IPS DF 4.7 (cell line): Measurements from ENCODE around the gene HOTAIR.

Source experiments
- DNase-seq: peaks from one replicate; pipeline ENCODE4 v3.0.0-alpha.2; 2013; ENCODE audit warnings: low spot score; ENCODE audit errors: extremely low read depth

Gene HOTAIR

DNA sequence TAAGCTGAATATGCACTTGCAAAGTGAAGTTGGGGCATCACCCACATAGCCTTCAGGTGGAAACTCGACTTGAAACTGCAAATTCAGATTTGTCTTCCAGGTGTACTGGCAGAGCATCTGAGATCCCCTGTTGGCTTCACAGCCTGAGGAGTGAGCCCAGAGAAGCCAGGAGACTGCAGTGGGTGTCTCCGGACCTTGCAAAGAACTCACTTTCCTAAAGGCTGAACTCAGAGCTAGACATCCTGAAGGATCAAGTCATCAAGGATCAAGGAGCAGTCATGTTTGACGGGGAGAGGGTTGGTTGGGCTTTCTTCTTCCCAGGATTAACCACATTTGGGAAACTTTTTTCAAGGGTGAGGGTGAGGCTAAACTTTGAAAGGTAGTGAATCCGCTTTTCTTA lies 45.2 kb downstream of the HOTAIR start:
- DNase-seq, result no peak

DNA sequence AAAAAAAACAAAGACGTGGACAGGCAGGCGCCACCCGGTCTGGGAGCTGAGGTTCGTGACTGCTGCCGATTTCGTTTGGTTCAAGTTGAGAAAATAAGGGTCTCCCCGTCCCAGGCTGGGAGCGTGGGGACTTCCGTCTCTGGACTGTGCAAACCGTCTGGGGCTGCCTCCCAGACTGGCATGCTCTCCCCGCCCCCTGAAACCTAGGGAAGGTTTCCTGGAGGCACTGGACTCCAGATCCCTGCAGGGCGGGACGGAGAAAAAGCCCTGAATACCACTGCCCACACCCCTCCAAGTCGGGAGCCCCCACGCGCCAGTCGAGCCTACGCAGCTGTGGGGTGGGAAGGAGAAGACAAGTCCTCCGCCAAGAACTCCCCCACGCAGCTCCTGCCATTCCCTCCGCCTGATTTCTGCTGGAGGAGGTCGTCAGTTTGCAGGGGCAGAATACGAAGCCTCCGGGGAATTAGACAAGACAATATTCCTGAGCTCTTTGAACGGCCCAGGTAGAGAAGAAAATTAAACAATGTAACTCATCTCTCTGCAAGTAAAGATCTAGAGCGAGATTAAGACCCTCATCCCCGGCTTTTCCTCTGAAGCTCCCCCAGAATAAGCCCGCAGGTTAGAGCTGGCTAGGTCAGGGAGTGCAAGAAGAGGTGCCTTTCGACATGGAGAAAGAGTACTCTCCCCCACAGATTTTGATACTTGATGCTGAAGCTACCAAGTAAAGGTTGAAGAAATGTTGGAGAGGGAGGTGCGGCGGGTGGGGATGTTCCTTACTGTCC lies 46.5 kb downstream of the HOTAIR start:
- no peak for DNase-seq

DNA sequence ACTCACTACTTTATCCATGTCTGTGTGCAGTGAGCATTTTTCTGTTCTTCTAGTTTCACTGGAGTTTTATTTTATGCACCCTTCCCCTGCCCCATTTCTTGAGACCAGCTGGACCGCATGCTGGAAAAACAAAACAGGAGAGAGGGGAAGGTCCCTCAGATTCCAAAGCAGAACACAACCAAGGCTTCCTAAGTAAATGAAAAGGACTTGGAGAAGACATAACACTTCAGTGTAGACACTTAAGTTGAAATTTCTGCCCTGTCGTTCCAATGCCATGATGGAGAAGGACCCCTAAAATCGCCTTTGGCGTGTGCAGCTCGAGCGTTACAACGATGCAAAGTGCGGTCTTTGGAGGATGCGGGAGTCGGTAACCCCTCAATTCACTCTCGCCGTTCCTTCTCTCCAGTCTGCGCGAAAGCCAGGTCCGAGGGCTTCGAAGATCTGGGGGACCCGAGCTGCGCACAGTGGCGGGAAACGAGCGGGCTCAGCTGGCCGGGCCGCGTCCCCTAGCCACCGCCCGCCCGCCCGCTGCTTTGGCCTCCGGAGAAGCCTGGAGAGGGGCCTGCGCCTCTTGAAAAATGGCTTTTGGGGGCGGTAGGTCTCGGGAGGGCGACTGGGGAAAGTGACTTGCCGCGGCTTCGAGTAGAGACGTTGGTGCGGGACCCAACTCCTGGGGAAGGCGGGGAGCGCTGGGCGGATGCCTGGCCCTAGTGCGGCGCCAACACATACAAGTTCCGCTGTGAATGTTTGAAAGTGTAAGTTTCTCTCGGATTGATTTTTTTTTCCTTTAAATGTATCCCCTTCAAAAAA lies 47.3 kb downstream of the HOTAIR start:
- DNase-seq, result no peak

- no peak for DNase-seq
These were observed 50.0 kb downstream of the HOTAIR start for GRCh38 chr12:53924521-53925405.

- no peak for DNase-seq
These were observed 57.7 kb downstream of the HOTAIR start for GRCh38 chr12:53916788-53917655.
